Tibial nerve (tissue), 4 donors: ENCODE data around the gene CAPG.

Experiments
- CTCF ChIP-seq, 5 experiments: fragments of 200-600 bp in 3 of 5; fragments of 450-650 bp in 2 of 5; sonication (generic) in 3 of 5; IDR thresholded peaks; one replicate each; pipeline ENCODE4 v1.5.1; 2016 to 2019; ENCODE audit warnings: antibody characterized with exemption in 5 of 5, mild to moderate bottlenecking in 3 of 5, moderate library complexity in 2 of 5
- EP300 ChIP-seq, 2 donors: sonication (generic); formaldehyde crosslinking; IDR thresholded peaks; one replicate each; pipeline ENCODE4 v1.6.1; 2017; ENCODE audit warnings: antibody characterized with exemption in 2 of 2, mild to moderate bottlenecking in 1 of 2
- POLR2A ChIP-seq, 2 donors: fragments of 450-650 bp; IDR thresholded peaks; one replicate each; pipeline ENCODE4 v1.6.1; 2017; ENCODE audit warnings: antibody characterized with exemption in 2 of 2, mild to moderate bottlenecking in 2 of 2, moderate library complexity in 2 of 2

GRCh38 chr2:85459771-85460170 is 49.6 kb upstream of the CAPG start:
- TF ChIP-seq CTCF (IDR thresholded peaks at IDR 0.05) (no peak), EP300 (IDR thresholded peaks at IDR 0.05) (no peak), POLR2A (IDR thresholded peaks at IDR 0.05) (no peak)
